ENCODE data around the gene TENM4. TPM values are rescaled to one million over a fixed set of nuclear protein-coding genes. Genes with fewer than 3 reads are reported as not detected.

The TENM4 gene
- total RNA-seq, 2 experiments from 2014 or later: not detected

- Mint-ChIP-seq H3K36me3 (ENCODE audit: low read depth) (no peaks in the 10 kb centered on the region), H3K9me3 (no peaks in the 10 kb centered on the region), H3K27ac (no peak overlapping the region), H3K4me3 (no peak overlapping the region), H3K27me3 (peaks cover 27% of the 10 kb centered on the region), H3K4me1 (ENCODE audit: low read depth) (peaks cover 5% of the 10 kb centered on the region)
- ChIA-PET POLR2A (no interaction called here), CTCF (no interaction called here)
- no peak for ATAC-seq
- intact Hi-C loops (cut with micrococcal nuclease): no loop called here
- TF ChIP-seq, protein P1, sequence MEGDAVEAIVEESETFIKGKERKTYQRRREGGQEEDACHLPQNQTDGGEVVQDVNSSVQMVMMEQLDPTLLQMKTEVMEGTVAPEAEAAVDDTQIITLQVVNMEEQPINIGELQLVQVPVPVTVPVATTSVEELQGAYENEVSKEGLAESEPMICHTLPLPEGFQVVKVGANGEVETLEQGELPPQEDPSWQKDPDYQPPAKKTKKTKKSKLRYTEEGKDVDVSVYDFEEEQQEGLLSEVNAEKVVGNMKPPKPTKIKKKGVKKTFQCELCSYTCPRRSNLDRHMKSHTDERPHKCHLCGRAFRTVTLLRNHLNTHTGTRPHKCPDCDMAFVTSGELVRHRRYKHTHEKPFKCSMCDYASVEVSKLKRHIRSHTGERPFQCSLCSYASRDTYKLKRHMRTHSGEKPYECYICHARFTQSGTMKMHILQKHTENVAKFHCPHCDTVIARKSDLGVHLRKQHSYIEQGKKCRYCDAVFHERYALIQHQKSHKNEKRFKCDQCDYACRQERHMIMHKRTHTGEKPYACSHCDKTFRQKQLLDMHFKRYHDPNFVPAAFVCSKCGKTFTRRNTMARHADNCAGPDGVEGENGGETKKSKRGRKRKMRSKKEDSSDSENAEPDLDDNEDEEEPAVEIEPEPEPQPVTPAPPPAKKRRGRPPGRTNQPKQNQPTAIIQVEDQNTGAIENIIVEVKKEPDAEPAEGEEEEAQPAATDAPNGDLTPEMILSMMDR (IDR thresholded peaks at IDR 0.05): no peak
- no peak for DNase-seq
Measured at GRCh38 chr11:79025097-79025496, 415.7 kb downstream of the TENM4 start.

DNA sequence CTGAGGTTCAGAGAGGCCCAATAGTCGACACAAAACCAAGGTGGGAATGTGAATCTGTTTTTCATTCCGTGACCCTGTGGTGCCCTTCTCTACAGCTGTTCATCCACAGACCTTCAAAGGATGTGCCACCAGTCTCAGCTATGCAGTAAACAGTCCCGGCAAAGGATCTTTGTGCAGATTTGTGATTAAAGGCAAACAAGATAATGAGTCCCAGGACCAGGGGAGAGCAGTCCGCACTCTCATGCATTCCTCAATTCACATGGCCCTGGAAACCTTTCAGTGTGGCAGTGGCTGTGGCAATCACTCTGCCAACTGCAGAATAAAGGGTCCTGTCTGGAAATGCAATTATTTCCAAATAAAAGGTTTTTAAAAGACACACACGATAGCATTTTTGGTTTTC is 418.6 kb downstream of the TENM4 start:
- ChIA-PET POLR2A (no interaction called here), CTCF (no interaction called here)
- intact Hi-C loops (cut with micrococcal nuclease): no loop called here
- ATAC-seq: no peak
- no peak for DNase-seq
- Mint-ChIP-seq H3K9me3 (no peaks in the 10 kb centered on the region), H3K27me3 (peaks cover 24% of the 10 kb centered on the region), H3K27ac (no peak overlapping the region), H3K4me3 (no peak overlapping the region), H3K36me3 (ENCODE audit: low read depth) (no peaks in the 10 kb centered on the region), H3K4me1 (ENCODE audit: low read depth) (peaks cover 8% of the 10 kb centered on the region)
- TF ChIP-seq, protein P1 (IDR thresholded peaks at IDR 0.05): no peak

GRCh38 chr11:79021601-79022000 is 419.2 kb downstream of the TENM4 start:
- TF ChIP-seq, protein P1 (IDR thresholded peaks at IDR 0.05): no peak
- no peaks in the 10 kb centered on the region for H3K9me3 Mint-ChIP-seq
- no peaks in the 10 kb centered on the region for H3K36me3 Mint-ChIP-seq (ENCODE audit: low read depth)
- intact Hi-C loops (cut with micrococcal nuclease): no loop called here
- H3K27ac Mint-ChIP-seq: no peak overlapping the region
- ChIA-PET CTCF (no interaction called here), POLR2A (no interaction called here)
- DNase-seq (no peak), ATAC-seq (no peak)
- H3K4me3 Mint-ChIP-seq: no peak overlapping the region
- peaks cover 4% of the 10 kb centered on the region for H3K4me1 Mint-ChIP-seq (ENCODE audit: low read depth)
- H3K27me3 Mint-ChIP-seq: peaks cover 21% of the 10 kb centered on the region

DNA sequence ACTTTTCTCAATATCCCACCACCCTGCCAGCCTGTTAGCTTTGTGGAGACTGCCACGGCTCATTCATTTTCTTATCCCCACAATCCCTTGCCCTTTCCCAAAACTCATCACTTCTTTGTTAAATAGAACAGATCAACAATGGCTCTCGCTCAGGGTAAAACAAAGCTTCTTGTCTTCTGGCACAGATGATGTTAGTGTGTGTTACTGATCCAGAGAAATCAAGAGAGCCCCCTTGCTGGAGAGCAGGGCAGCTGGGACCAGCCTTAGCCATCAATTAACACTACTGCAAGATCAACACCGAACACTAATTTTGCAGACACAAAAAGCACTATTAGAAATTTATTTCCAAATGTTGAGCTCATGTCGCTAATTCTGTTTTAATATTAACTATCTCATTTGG is 420.9 kb downstream of the TENM4 start:
- no peaks in the 10 kb centered on the region for H3K36me3 Mint-ChIP-seq (ENCODE audit: low read depth)
- intact Hi-C loops (cut with micrococcal nuclease): no loop called here
- DNase-seq (no peak), ATAC-seq (no peak)
- H3K4me1 Mint-ChIP-seq (ENCODE audit: low read depth): peaks cover 3% of the 10 kb centered on the region
- H3K27ac Mint-ChIP-seq: no peak overlapping the region
- TF ChIP-seq, protein P1 (IDR thresholded peaks at IDR 0.05): no peak
- CTCF ChIA-PET: no interaction called here
- POLR2A ChIA-PET: no interaction called here
- H3K4me3 Mint-ChIP-seq: no peak overlapping the region
- H3K9me3 Mint-ChIP-seq: no peaks in the 10 kb centered on the region
- H3K27me3 Mint-ChIP-seq: peaks cover 12% of the 10 kb centered on the region

GRCh38 chr11:79019277-79019676 is 421.6 kb downstream of the TENM4 start:
- intact Hi-C loops (cut with micrococcal nuclease): no loop called here
- CTCF ChIA-PET: no interaction called here
- TF ChIP-seq, protein P1 (IDR thresholded peaks at IDR 0.05): no peak

More at GRCh38 chr11:79019277-79019676, 421.6 kb downstream of the TENM4 start:
- H3K4me1 Mint-ChIP-seq (ENCODE audit: low read depth): peaks cover 3% of the 10 kb centered on the region
- ATAC-seq (no peak), DNase-seq (no peak)
- peaks cover 11% of the 10 kb centered on the region for H3K27me3 Mint-ChIP-seq
- no peaks in the 10 kb centered on the region for H3K9me3 Mint-ChIP-seq
- H3K4me3 Mint-ChIP-seq: no peak overlapping the region
- POLR2A ChIA-PET: no interaction called here
- H3K27ac Mint-ChIP-seq: no peak overlapping the region
- H3K36me3 Mint-ChIP-seq (ENCODE audit: low read depth): no peaks in the 10 kb centered on the region

All from activated CD8-positive, alpha-beta T cell treated with anti-CD3 and anti-CD28 coated beads for 36 hours (primary cell).